Stimulated activated CD8-positive, alpha-beta memory T cell treated with anti-CD3 and anti-CD28 coated beads, Interleukin-4, amount 100 ng/mL, for 1 hour (primary cell): Measurements from ENCODE around the gene LHX6.
A peak's percentile ranks its signal among the peaks of the same experiment; 100 is the strongest.

Experiments
- DNase-seq, 2 donors: peaks; one replicate each; pipeline ENCODE4 v3.0.0-alpha.2; 2020; ENCODE audit warnings: low read depth in 2 of 2, low spot score in 1 of 2

LHX6 gene

GRCh38 chr9:122216798-122217418, 11.8 kb downstream of the LHX6 start:
- no peak for DNase-seq

- DNase-seq = no peak
Observed at GRCh38 chr9:122216138-122216797, 12.5 kb downstream of the LHX6 start.

GRCh38 chr9:122215663-122216062, 13.1 kb downstream of the LHX6 start:
- no peak for DNase-seq

- no peak for DNase-seq
Observed at GRCh38 chr9:122214507-122214906, 14.2 kb downstream of the LHX6 start.

GRCh38 chr9:122213589-122214413, 15.0 kb downstream of the LHX6 start:
- DNase-seq = peak in 1 of 2 donors; percentile 1

- DNase-seq = no peak
Observed at GRCh38 chr9:122213102-122213588, 15.6 kb downstream of the LHX6 start.

GRCh38 chr9:122212473-122213004, 16.2 kb downstream of the LHX6 start:
- DNase-seq = no peak

- DNase-seq = no peak
Observed at GRCh38 chr9:122209451-122209850, 19.3 kb downstream of the LHX6 start.

- DNase-seq = no peak
Observed at GRCh38 chr9:122207096-122207495, 21.7 kb downstream of the LHX6 start.

- DNase-seq = no peak
Observed at GRCh38 chr9:122206118-122207046, 22.4 kb downstream of the LHX6 start.

GRCh38 chr9:122205176-122205575, 23.6 kb downstream of the LHX6 start:
- no peak for DNase-seq

- DNase-seq = no peak
Observed at GRCh38 chr9:122204491-122204890, 24.3 kb downstream of the LHX6 start.

- no peak for DNase-seq
Observed at GRCh38 chr9:122204055-122204454, 24.7 kb downstream of the LHX6 start.

- no peak for DNase-seq
Observed at GRCh38 chr9:122202111-122202510, 26.6 kb downstream of the LHX6 start.

GRCh38 chr9:122201641-122202040, 27.1 kb downstream of the LHX6 start:
- no peak for DNase-seq

GRCh38 chr9:122200960-122201595, 27.7 kb downstream of the LHX6 start:
- DNase-seq = no peak

GRCh38 chr9:122197882-122198281, 30.9 kb downstream of the LHX6 start:
- DNase-seq = no peak

- DNase-seq = no peak
Observed at GRCh38 chr9:122197426-122197825, 31.3 kb downstream of the LHX6 start.

- DNase-seq = no peak
Observed at GRCh38 chr9:122195875-122196274, 32.9 kb downstream of the LHX6 start.

GRCh38 chr9:122193651-122194050, 35.1 kb downstream of the LHX6 start:
- DNase-seq = no peak
